ENCODE data around the gene SMARCC2.
A peak's percentile ranks its signal among the peaks of the same experiment; 100 is the strongest.

Gene SMARCC2

GRCh38 chr12:56192582-56192981, 3.3 kb upstream of the SMARCC2 start:
- Histone ChIP-seq H3K4me3 (ENCODE audit: low read length, poor library complexity, severe bottlenecking) (no peak overlapping the region), H3K27me3 (ENCODE audit: insufficient read depth, low read length, poor library complexity, severe bottlenecking) (no peaks in the 10 kb centered on the region), H3K4me2 (ENCODE audit: low read depth, low read length, poor library complexity, severe bottlenecking) (no peak overlapping the region), H2AFZ (ENCODE audit: low read length) (no peak overlapping the region; the same call in 1 of the 2 replicates), H4K20me1 (ENCODE audit: insufficient read depth, low read length, poor library complexity, severe bottlenecking) (peaks cover 14% of the 10 kb centered on the region), H3K36me3 (ENCODE audit: insufficient read depth, low read length) (no peaks in the 10 kb centered on the region), H3K79me2 (ENCODE audit: insufficient read depth, low read length) (peaks cover 17% of the 10 kb centered on the region), H3K4me1 (ENCODE audit: insufficient read depth, low read length, poor library complexity, severe bottlenecking) (peaks cover 13% of the 10 kb centered on the region), H3K9me2 (replicated peaks; ENCODE audit: low read depth, low read length) (no peaks in the 10 kb centered on the region), H3K9me3 (ENCODE audit: insufficient read depth, low read depth, low read length) (no peaks in the 10 kb centered on the region), H3K9ac (ENCODE audit: low read depth, low read length, poor library complexity, severe bottlenecking) (peak overlapping the region; percentile 5), H3F3A (ENCODE audit: low read depth) (no peaks in the 10 kb centered on the region)
- TF ChIP-seq CTCF (conservative IDR thresholded peaks at IDR 0.05; ENCODE audit: low read length) (no peak), EZH2phosphoT487 (IDR thresholded peaks at IDR 0.05; ENCODE audit: borderline replicate concordance) (no peak)

- TF ChIP-seq CTCF (conservative IDR thresholded peaks at IDR 0.05; ENCODE audit: low read length) (no peak), EZH2phosphoT487 (IDR thresholded peaks at IDR 0.05; ENCODE audit: borderline replicate concordance) (no peak)
- peaks cover 25% of the 10 kb centered on the region for H3K4me1 ChIP-seq (ENCODE audit: insufficient read depth, low read length, poor library complexity, severe bottlenecking)
- peaks cover 36% of the 10 kb centered on the region for H3K79me2 ChIP-seq (ENCODE audit: insufficient read depth, low read length)
- peaks cover 29% of the 10 kb centered on the region for H4K20me1 ChIP-seq (ENCODE audit: insufficient read depth, low read length, poor library complexity, severe bottlenecking)
- peak overlapping the region; percentile 85 for H3K4me3 ChIP-seq (ENCODE audit: low read length, poor library complexity, severe bottlenecking)
- peak overlapping the region; percentile 72 for H3K4me2 ChIP-seq (ENCODE audit: low read depth, low read length, poor library complexity, severe bottlenecking)
- H3K9me3 ChIP-seq (ENCODE audit: insufficient read depth, low read depth, low read length) = no peaks in the 10 kb centered on the region
- H2AFZ ChIP-seq (ENCODE audit: low read length) = peak overlapping the region; percentile 82; the same call in 1 of the 2 replicates
- H3K9me2 ChIP-seq (replicated peaks; ENCODE audit: low read depth, low read length) = no peaks in the 10 kb centered on the region
- no peaks in the 10 kb centered on the region for H3K27me3 ChIP-seq (ENCODE audit: insufficient read depth, low read length, poor library complexity, severe bottlenecking)
- peaks cover 6% of the 10 kb centered on the region; the same call in 1 of the 2 replicates for H3K36me3 ChIP-seq (ENCODE audit: insufficient read depth, low read length)
- H3F3A ChIP-seq (ENCODE audit: low read depth) = no peaks in the 10 kb centered on the region
- H3K9ac ChIP-seq (ENCODE audit: low read depth, low read length, poor library complexity, severe bottlenecking) = peak overlapping the region; percentile 94
Measured at GRCh38 chr12:56190695-56191155, 1.4 kb upstream of the SMARCC2 start.

GRCh38 chr12:56189918-56190694, 823 bp upstream of the SMARCC2 start:
- peak overlapping the region; percentile 85 for H3K4me3 ChIP-seq (ENCODE audit: low read length, poor library complexity, severe bottlenecking)
- peak overlapping the region; percentile 94 for H3K9ac ChIP-seq (ENCODE audit: low read depth, low read length, poor library complexity, severe bottlenecking)
- no peaks in the 10 kb centered on the region for H3F3A ChIP-seq (ENCODE audit: low read depth)
- peaks cover 8% of the 10 kb centered on the region; the same call in 1 of the 2 replicates for H3K36me3 ChIP-seq (ENCODE audit: insufficient read depth, low read length)
- peak overlapping the region; percentile 82 for H2AFZ ChIP-seq (ENCODE audit: low read length)
- H4K20me1 ChIP-seq (ENCODE audit: insufficient read depth, low read length, poor library complexity, severe bottlenecking) = peaks cover 30% of the 10 kb centered on the region
- H3K9me2 ChIP-seq (replicated peaks; ENCODE audit: low read depth, low read length) = no peaks in the 10 kb centered on the region
- peak overlapping the region; percentile 72 for H3K4me2 ChIP-seq (ENCODE audit: low read depth, low read length, poor library complexity, severe bottlenecking)
- TF ChIP-seq CTCF (conservative IDR thresholded peaks at IDR 0.05; ENCODE audit: low read length) (no peak), EZH2phosphoT487 (IDR thresholded peaks at IDR 0.05; ENCODE audit: borderline replicate concordance) (no peak)
- peaks cover 42% of the 10 kb centered on the region for H3K79me2 ChIP-seq (ENCODE audit: insufficient read depth, low read length)
- peaks cover 25% of the 10 kb centered on the region for H3K4me1 ChIP-seq (ENCODE audit: insufficient read depth, low read length, poor library complexity, severe bottlenecking)
- no peaks in the 10 kb centered on the region for H3K9me3 ChIP-seq (ENCODE audit: insufficient read depth, low read depth, low read length)
- no peaks in the 10 kb centered on the region for H3K27me3 ChIP-seq (ENCODE audit: insufficient read depth, low read length, poor library complexity, severe bottlenecking)

Data from Loucy (cell line).